Mesothelial cell of epicardium (in vitro differentiated cells): ENCODE data around the gene FAM9B. TPM values are rescaled to one million over a fixed set of nuclear protein-coding genes. Genes with fewer than 3 reads are reported as not detected.
"Not testable (repeated sequence)": the region's sequence is repeated elsewhere in the genome, so short reads cannot be mapped to it uniquely, and the experiment has no call there.

Source experiments
- DNase-seq, 2 experiments: peaks; one replicate each; pipeline ENCODE4 v3.0.0; 2021; ENCODE audit warnings: low spot score in 2 of 2; ENCODE audit not compliant: unreplicated experiment in 2 of 2
- H3K27ac Mint-ChIP-seq: 2 replicates; pipeline ENCODE4 v1.8.0; 2021; ENCODE audit warnings: mixed read lengths
- H3K27me3 Mint-ChIP-seq: 2 replicates; pipeline ENCODE4 v1.8.0; 2021; ENCODE audit warnings: low read depth, mixed read lengths
- H3K36me3 Mint-ChIP-seq: 2 replicates; pipeline ENCODE4 v1.8.0; 2021; ENCODE audit warnings: mixed read lengths
- H3K4me1 Mint-ChIP-seq: 2 replicates; pipeline ENCODE4 v1.8.0; 2021; ENCODE audit warnings: mixed read lengths
- H3K4me3 Mint-ChIP-seq: 2 replicates; pipeline ENCODE4 v1.8.0; 2021; ENCODE audit warnings: mild to moderate bottlenecking, moderate library complexity, mixed read lengths
- H3K9me3 Mint-ChIP-seq: 2 replicates; pipeline ENCODE4 v1.8.0; 2021; ENCODE audit warnings: mixed read lengths
- total RNA-seq: library from RNA; stranded (reverse); gene quantifications from 3 replicates; pipeline ENCODE4 v1.2.1, GENCODE V29; 2021
- TF ChIP-seq, protein P1 (sequence below): fragments of 200-600 bp; sonication (generic); IDR thresholded peaks from one replicate; pipeline ENCODE4 v1.5.0; 2021; ENCODE audit warnings: antibody characterized with exemption; ENCODE audit not compliant: unreplicated experiment

FAM9B gene
- total RNA-seq, 1 donor from 2014 or later = not detected

DNA sequence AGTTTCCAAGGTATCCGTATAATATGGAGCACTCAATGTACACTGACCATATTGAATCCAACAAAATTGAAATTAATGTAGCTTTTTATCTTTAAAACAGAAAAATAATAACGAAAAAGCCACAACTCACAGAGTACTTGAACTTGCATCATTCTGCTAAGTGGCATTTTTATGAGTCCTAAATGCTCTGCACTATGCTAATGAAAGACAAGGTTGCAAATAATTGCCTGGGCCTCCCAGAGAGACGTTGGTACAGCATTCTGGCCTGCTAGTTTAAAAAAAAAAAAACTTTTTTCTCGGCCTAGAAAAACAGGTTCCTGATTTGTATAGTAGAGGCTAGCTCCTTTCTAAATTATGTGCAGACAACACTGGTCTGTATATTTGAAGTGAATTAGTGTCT lies 4.3 kb upstream of the FAM9B start:
- TF ChIP-seq, protein P1, sequence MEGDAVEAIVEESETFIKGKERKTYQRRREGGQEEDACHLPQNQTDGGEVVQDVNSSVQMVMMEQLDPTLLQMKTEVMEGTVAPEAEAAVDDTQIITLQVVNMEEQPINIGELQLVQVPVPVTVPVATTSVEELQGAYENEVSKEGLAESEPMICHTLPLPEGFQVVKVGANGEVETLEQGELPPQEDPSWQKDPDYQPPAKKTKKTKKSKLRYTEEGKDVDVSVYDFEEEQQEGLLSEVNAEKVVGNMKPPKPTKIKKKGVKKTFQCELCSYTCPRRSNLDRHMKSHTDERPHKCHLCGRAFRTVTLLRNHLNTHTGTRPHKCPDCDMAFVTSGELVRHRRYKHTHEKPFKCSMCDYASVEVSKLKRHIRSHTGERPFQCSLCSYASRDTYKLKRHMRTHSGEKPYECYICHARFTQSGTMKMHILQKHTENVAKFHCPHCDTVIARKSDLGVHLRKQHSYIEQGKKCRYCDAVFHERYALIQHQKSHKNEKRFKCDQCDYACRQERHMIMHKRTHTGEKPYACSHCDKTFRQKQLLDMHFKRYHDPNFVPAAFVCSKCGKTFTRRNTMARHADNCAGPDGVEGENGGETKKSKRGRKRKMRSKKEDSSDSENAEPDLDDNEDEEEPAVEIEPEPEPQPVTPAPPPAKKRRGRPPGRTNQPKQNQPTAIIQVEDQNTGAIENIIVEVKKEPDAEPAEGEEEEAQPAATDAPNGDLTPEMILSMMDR = no peak
- H3K4me3 Mint-ChIP-seq = no peak overlapping the region
- DNase-seq = no peak
- H3K9me3 Mint-ChIP-seq = peaks cover 41% of the 10 kb centered on the region
- H3K4me1 Mint-ChIP-seq = no peaks in the 10 kb centered on the region
- no peaks in the 10 kb centered on the region for H3K36me3 Mint-ChIP-seq
- H3K27ac Mint-ChIP-seq = no peak overlapping the region
- H3K27me3 Mint-ChIP-seq = no peaks in the 10 kb centered on the region

DNA sequence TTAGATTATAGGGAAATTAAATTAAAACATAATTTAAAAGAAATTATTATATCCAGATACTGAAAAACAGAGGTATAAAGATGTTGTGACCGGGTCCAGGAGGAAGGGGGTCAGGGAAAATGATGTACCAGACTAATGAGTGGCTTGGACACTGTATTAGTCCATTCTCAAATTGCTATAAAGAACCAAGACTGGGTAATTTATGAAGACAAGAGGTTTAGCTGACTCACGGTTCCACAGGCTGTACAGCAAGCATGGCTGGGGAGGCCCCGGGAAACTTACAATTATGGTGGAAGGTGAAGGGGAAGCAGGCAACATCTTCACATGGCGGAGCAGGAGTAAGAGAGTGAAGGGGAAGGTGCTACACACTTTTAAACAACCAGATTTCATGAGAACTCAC lies 3.4 kb upstream of the FAM9B start:
- DNase-seq = no peak
- no peaks in the 10 kb centered on the region for H3K36me3 Mint-ChIP-seq
- peaks cover 41% of the 10 kb centered on the region for H3K9me3 Mint-ChIP-seq
- H3K27me3 Mint-ChIP-seq = no peaks in the 10 kb centered on the region
- no peaks in the 10 kb centered on the region for H3K4me1 Mint-ChIP-seq
- H3K27ac Mint-ChIP-seq = no peak overlapping the region
- no peak overlapping the region for H3K4me3 Mint-ChIP-seq
- TF ChIP-seq, protein P1 = no peak

DNA sequence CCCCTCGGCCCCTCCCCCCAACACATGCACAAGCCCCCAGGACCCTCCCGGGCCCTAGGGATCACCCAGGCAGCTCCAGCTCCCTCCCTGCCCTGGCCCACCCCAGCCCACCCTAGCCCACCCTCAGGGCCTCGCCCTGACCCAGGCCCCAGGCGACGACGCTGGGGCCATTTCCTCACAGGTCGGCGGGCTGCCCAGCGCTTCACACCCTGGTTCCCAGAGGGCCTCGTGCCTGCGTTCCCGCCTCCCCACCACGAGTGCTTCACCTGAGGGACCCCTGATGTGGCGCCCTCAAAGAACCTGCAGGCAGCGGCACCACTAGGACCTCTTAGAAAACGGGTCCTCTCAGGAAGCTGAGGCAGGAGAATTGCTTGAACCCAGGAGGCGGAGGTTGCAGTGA lies 341 bp downstream of the FAM9B start:
- Mint-ChIP-seq H3K27me3 (no peaks in the 10 kb centered on the region), H3K9me3 (peaks cover 21% of the 10 kb centered on the region), H3K4me3 (no peak overlapping the region), H3K36me3 (no peaks in the 10 kb centered on the region), H3K27ac (no peak overlapping the region), H3K4me1 (no peaks in the 10 kb centered on the region)
- DNase-seq = no peak
- TF ChIP-seq, protein P1 = no peak

DNA sequence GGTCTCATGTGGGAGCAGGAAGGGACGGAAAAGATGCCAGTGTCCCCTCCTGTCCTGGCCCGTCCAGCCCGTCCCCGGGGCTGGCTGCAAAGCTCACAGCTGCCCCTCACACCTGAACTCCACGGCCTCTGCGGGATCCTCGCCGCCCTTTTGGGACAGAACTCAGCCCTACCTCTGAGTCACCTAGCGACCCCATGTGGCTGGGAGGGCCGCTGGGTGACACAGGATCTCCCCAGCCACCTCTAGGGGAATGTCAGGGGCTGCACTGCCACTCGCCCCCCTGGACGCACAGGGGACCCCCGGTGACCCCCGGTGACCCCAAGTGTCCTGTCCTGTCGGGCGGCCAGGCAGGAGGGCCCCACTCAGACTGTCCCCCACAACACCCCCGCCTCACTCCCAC lies 748 bp downstream of the FAM9B start:
- H3K4me1 Mint-ChIP-seq = no peaks in the 10 kb centered on the region
- DNase-seq = no peak
- peaks cover 24% of the 10 kb centered on the region for H3K9me3 Mint-ChIP-seq
- no peaks in the 10 kb centered on the region for H3K36me3 Mint-ChIP-seq
- no peak overlapping the region for H3K4me3 Mint-ChIP-seq
- H3K27ac Mint-ChIP-seq = no peak overlapping the region
- H3K27me3 Mint-ChIP-seq = peaks cover 2% of the 10 kb centered on the region
- TF ChIP-seq, protein P1 = no peak

DNA sequence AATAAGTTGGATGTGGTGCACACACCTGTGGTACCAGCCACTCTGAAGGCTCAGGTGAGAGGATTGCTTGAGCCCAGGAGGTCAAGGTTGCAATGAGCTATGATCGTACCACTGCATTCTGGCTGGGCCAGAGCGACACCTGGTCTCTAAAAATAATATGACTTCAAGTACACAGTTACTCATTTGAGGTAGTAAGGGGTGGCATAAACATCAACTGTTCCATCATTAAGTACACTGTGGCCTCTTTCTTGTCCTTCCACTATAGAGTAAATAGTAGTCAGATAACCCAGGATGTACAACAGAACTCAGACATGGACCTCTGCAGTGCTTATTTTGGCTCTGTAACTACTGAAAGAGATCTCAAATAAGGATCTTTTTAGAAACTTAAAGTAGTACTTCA lies 10.6 kb downstream of the FAM9B start:
- no peaks in the 10 kb centered on the region for H3K36me3 Mint-ChIP-seq
- TF ChIP-seq, protein P1 = no peak
- H3K27ac Mint-ChIP-seq = no peak overlapping the region
- H3K4me1 Mint-ChIP-seq = no peaks in the 10 kb centered on the region
- H3K9me3 Mint-ChIP-seq = peaks cover 29% of the 10 kb centered on the region
- peaks cover under 1% of the 10 kb centered on the region for H3K27me3 Mint-ChIP-seq
- no peak for DNase-seq
- H3K4me3 Mint-ChIP-seq = no peak overlapping the region

DNA sequence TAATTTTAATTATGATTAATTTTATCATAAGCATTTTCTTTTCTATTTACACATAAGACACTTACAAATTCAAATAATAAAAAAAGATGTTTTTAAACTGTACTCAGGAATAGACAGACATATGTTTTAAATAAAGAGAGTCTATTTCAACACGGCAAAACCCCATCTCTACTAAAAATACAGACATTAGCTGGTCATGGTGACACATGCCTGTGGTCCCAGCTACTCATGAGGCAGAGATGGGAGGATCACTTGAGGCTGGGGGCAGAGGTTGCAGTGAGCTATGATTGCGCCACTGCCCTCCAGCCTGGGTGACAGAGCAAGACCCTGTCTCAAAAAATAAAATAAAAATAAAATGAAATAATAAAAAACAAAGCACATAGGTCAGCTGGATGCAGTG lies 14.8 kb downstream of the FAM9B start:
- DNase-seq = no peak
- TF ChIP-seq, protein P1 = no peak
- Mint-ChIP-seq H3K27me3 (no peaks in the 10 kb centered on the region), H3K4me1 (no peaks in the 10 kb centered on the region), H3K36me3 (no peaks in the 10 kb centered on the region), H3K9me3 (peaks cover 18% of the 10 kb centered on the region), H3K27ac (no peak overlapping the region), H3K4me3 (no peak overlapping the region)

DNA sequence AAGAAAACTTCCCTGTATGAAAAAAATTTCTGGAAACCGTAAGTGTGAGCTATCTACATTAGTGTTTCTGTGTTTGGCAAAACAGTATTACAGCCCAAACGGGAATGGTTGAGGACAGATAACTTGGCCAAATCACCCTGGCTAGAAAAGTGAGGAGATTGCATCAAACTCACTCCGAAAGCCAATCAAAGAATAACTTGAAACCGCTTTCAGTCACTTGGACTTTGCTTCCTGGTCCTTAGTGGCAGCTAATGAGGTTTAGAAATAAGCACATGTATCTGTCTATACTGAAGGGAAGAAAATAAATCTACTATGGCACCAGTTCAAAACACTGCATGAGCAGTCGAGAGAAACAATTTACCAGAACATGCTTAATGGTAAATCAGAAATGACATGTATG lies 15.6 kb downstream of the FAM9B start:
- not testable (repeated sequence) for H3K36me3 Mint-ChIP-seq, H3K4me1 Mint-ChIP-seq, H3K27ac Mint-ChIP-seq, DNase-seq, H3K4me3 Mint-ChIP-seq, H3K27me3 Mint-ChIP-seq
- peaks cover 18% of the 10 kb centered on the region for H3K9me3 Mint-ChIP-seq
